ENCODE results near the gene PHETA2.
"Not testable (repeated sequence)": the region's sequence is repeated elsewhere in the genome, so short reads cannot be mapped to it uniquely, and the experiment has no call there.

The PHETA2 gene

GRCh38 chr22:42083119-42083518 lies 9.1 kb downstream of the PHETA2 start:
- no peak for DNase-seq (ENCODE audit: low read depth)
- H3K9ac ChIP-seq (ENCODE audit: low read length): no peak overlapping the region
- H3K9me3 ChIP-seq (ENCODE audit: control insufficient read depth, low read length): no peaks in the 10 kb centered on the region
- H3K4me1 ChIP-seq (ENCODE audit: control insufficient read depth, insufficient read depth, low read length): peaks cover 16% of the 10 kb centered on the region
- no peaks in the 10 kb centered on the region for H3K27me3 ChIP-seq (replicated peaks; ENCODE audit: control insufficient read depth, insufficient read depth, low read length)
- H3K36me3 ChIP-seq (ENCODE audit: control insufficient read depth, insufficient read depth, low read length, severe bottlenecking): peaks cover 43% of the 10 kb centered on the region
- no peak overlapping the region for H3K4me3 ChIP-seq (ENCODE audit: low read length)

GRCh38 chr22:42084874-42085273 lies 10.8 kb downstream of the PHETA2 start:
- Histone ChIP-seq H3K36me3 (ENCODE audit: control insufficient read depth, insufficient read depth, low read length, severe bottlenecking) (peaks cover 43% of the 10 kb centered on the region), H3K9ac (ENCODE audit: low read length) (no peak overlapping the region), H3K4me3 (ENCODE audit: low read length) (no peak overlapping the region), H3K27me3 (replicated peaks; ENCODE audit: control insufficient read depth, insufficient read depth, low read length) (no peaks in the 10 kb centered on the region), H3K4me1 (ENCODE audit: control insufficient read depth, insufficient read depth, low read length) (peaks cover 14% of the 10 kb centered on the region), H3K9me3 (ENCODE audit: control insufficient read depth, low read length) (no peaks in the 10 kb centered on the region)
- DNase-seq (ENCODE audit: low read depth): no peak

GRCh38 chr22:42086051-42086450 lies 12.0 kb downstream of the PHETA2 start:
- Histone ChIP-seq H3K9me3 (ENCODE audit: control insufficient read depth, low read length) (no peaks in the 10 kb centered on the region), H3K27me3 (replicated peaks; ENCODE audit: control insufficient read depth, insufficient read depth, low read length) (no peaks in the 10 kb centered on the region), H3K36me3 (ENCODE audit: control insufficient read depth, insufficient read depth, low read length, severe bottlenecking) (peaks cover 43% of the 10 kb centered on the region), H3K9ac (ENCODE audit: low read length) (no peak overlapping the region), H3K4me1 (ENCODE audit: control insufficient read depth, insufficient read depth, low read length) (peaks cover 9% of the 10 kb centered on the region), H3K4me3 (ENCODE audit: low read length) (no peak overlapping the region)
- DNase-seq (ENCODE audit: low read depth): no peak

GRCh38 chr22:42090596-42091454 lies 16.8 kb downstream of the PHETA2 start, which contains the start of gene NDUFA6:
NDUFA6 (minus strand) TSS chr22:42090772; CDS start chr22:42090744, 28 bp downstream.
- Histone ChIP-seq H3K4me1 (ENCODE audit: control insufficient read depth, insufficient read depth, low read length) (peaks cover 14% of the 10 kb centered on the region), H3K27me3 (replicated peaks; ENCODE audit: control insufficient read depth, insufficient read depth, low read length) (no peaks in the 10 kb centered on the region)
- peak; percentile 100 for DNase-seq (ENCODE audit: low read depth)

GRCh38 chr22:42091455-42091782 lies 17.4 kb downstream of the PHETA2 start:
- DNase-seq (ENCODE audit: low read depth): no peak
- Histone ChIP-seq H3K36me3 (ENCODE audit: control insufficient read depth, insufficient read depth, low read length, severe bottlenecking) (peaks cover 9% of the 10 kb centered on the region), H3K4me3 (ENCODE audit: low read length) (peak overlapping the region; percentile 96), H3K9ac (ENCODE audit: low read length) (peak overlapping the region; percentile 74), H3K4me1 (ENCODE audit: control insufficient read depth, insufficient read depth, low read length) (peaks cover 14% of the 10 kb centered on the region), H3K9me3 (ENCODE audit: control insufficient read depth, low read length) (no peaks in the 10 kb centered on the region), H3K27me3 (replicated peaks; ENCODE audit: control insufficient read depth, insufficient read depth, low read length) (no peaks in the 10 kb centered on the region)

More at GRCh38 chr22:42090596-42091454, 16.8 kb downstream of the PHETA2 start, which contains the start of gene NDUFA6:
- no peaks in the 10 kb centered on the region for H3K9me3 ChIP-seq (ENCODE audit: control insufficient read depth, low read length)
- peak within 1 kb of the TSS; percentile 96 for H3K4me3 ChIP-seq (ENCODE audit: low read length)
- peak within 1 kb of the TSS; percentile 95 for H3K9ac ChIP-seq (ENCODE audit: low read length)
- H3K36me3 ChIP-seq (ENCODE audit: control insufficient read depth, insufficient read depth, low read length, severe bottlenecking): peaks cover 15% of the 10 kb centered on the region

GRCh38 chr22:42101199-42101598 lies 27.2 kb downstream of the PHETA2 start:
- Histone ChIP-seq H3K9ac (ENCODE audit: low read length) (no peak overlapping the region), H3K27me3 (replicated peaks; ENCODE audit: control insufficient read depth, insufficient read depth, low read length) (no peaks in the 10 kb centered on the region), H3K9me3 (ENCODE audit: control insufficient read depth, low read length) (peaks cover 31% of the 10 kb centered on the region), H3K4me3 (ENCODE audit: low read length) (no peak overlapping the region), H3K36me3 (ENCODE audit: control insufficient read depth, insufficient read depth, low read length, severe bottlenecking) (no peaks in the 10 kb centered on the region), H3K4me1 (ENCODE audit: control insufficient read depth, insufficient read depth, low read length) (no peaks in the 10 kb centered on the region)
- DNase-seq (ENCODE audit: low read depth): no peak

- not testable (repeated sequence) for H3K9ac ChIP-seq (ENCODE audit: low read length); DNase-seq (ENCODE audit: low read depth); H3K27me3 ChIP-seq (replicated peaks; ENCODE audit: control insufficient read depth, insufficient read depth, low read length); H3K4me1 ChIP-seq (ENCODE audit: control insufficient read depth, insufficient read depth, low read length); H3K36me3 ChIP-seq (ENCODE audit: control insufficient read depth, insufficient read depth, low read length, severe bottlenecking)
- Histone ChIP-seq H3K9me3 (ENCODE audit: control insufficient read depth, low read length) (peaks cover 31% of the 10 kb centered on the region), H3K4me3 (ENCODE audit: low read length) (peak overlapping the region; percentile 44)
Observed at GRCh38 chr22:42104332-42104860, 30.3 kb downstream of the PHETA2 start.

GRCh38 chr22:42108848-42109247 lies 34.8 kb downstream of the PHETA2 start:
- H3K9ac ChIP-seq (ENCODE audit: low read length): no peak overlapping the region
- H3K36me3 ChIP-seq (ENCODE audit: control insufficient read depth, insufficient read depth, low read length, severe bottlenecking): no peaks in the 10 kb centered on the region
- H3K9me3 ChIP-seq (ENCODE audit: control insufficient read depth, low read length): peaks cover 14% of the 10 kb centered on the region
- H3K27me3 ChIP-seq (replicated peaks; ENCODE audit: control insufficient read depth, insufficient read depth, low read length): no peaks in the 10 kb centered on the region
- DNase-seq (ENCODE audit: low read depth): no peak
- H3K4me3 ChIP-seq (ENCODE audit: low read length): no peak overlapping the region
- no peaks in the 10 kb centered on the region for H3K4me1 ChIP-seq (ENCODE audit: control insufficient read depth, insufficient read depth, low read length)

GRCh38 chr22:42111798-42112197 lies 37.8 kb downstream of the PHETA2 start:
- no peak overlapping the region for H3K9ac ChIP-seq (ENCODE audit: low read length)
- H3K4me3 ChIP-seq (ENCODE audit: low read length): no peak overlapping the region

GRCh38 chr22:42112793-42113192 lies 38.7 kb downstream of the PHETA2 start:
- not testable (repeated sequence) for H3K36me3 ChIP-seq (ENCODE audit: control insufficient read depth, insufficient read depth, low read length, severe bottlenecking); DNase-seq (ENCODE audit: low read depth); H3K27me3 ChIP-seq (replicated peaks; ENCODE audit: control insufficient read depth, insufficient read depth, low read length); H3K4me3 ChIP-seq (ENCODE audit: low read length); H3K4me1 ChIP-seq (ENCODE audit: control insufficient read depth, insufficient read depth, low read length); H3K9ac ChIP-seq (ENCODE audit: low read length)
- peaks cover 14% of the 10 kb centered on the region for H3K9me3 ChIP-seq (ENCODE audit: control insufficient read depth, low read length)

More at GRCh38 chr22:42111798-42112197, 37.8 kb downstream of the PHETA2 start:
- no peaks in the 10 kb centered on the region for H3K27me3 ChIP-seq (replicated peaks; ENCODE audit: control insufficient read depth, insufficient read depth, low read length)
- H3K9me3 ChIP-seq (ENCODE audit: control insufficient read depth, low read length): peaks cover 14% of the 10 kb centered on the region
- H3K4me1 ChIP-seq (ENCODE audit: control insufficient read depth, insufficient read depth, low read length): peaks cover 5% of the 10 kb centered on the region
- no peak for DNase-seq (ENCODE audit: low read depth)
- no peaks in the 10 kb centered on the region for H3K36me3 ChIP-seq (ENCODE audit: control insufficient read depth, insufficient read depth, low read length, severe bottlenecking)

- no peaks in the 10 kb centered on the region for H3K36me3 ChIP-seq (ENCODE audit: control insufficient read depth, insufficient read depth, low read length, severe bottlenecking)
- peak; percentile 15 for DNase-seq (ENCODE audit: low read depth)
- no peak overlapping the region for H3K9ac ChIP-seq (ENCODE audit: low read length)
- H3K9me3 ChIP-seq (ENCODE audit: control insufficient read depth, low read length): peaks cover 14% of the 10 kb centered on the region
- H3K4me1 ChIP-seq (ENCODE audit: control insufficient read depth, insufficient read depth, low read length): peaks cover 8% of the 10 kb centered on the region
- no peaks in the 10 kb centered on the region for H3K27me3 ChIP-seq (replicated peaks; ENCODE audit: control insufficient read depth, insufficient read depth, low read length)
- H3K4me3 ChIP-seq (ENCODE audit: low read length): no peak overlapping the region
Observed at GRCh38 chr22:42114721-42115120, 40.7 kb downstream of the PHETA2 start.
